ENCODE measurements around the gene CNIH3.
A peak's percentile ranks its signal among the peaks of the same experiment; 100 is the strongest.

The CNIH3 gene

GRCh38 chr1:224718470-224719053 is 102.4 kb downstream of the CNIH3 start:
- no peak for FAIRE-seq

DNA sequence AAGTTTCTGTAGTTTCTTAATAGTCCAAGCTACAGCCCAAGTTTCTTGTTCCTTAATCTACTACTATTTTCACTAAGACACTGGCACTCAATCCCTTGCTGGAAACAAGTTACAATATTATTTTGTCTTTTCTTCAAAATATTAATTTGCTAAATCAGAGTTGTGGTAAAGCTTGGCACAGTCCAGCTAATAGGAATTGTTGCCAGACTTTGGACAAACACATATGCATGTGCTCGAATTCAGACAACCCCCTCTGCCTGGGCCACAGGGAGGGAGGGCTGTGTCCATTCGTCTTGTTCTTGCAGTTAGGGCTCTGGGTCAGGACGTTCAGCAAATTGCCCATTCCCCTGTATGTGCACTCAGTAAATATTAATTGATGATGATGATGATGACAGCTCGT is 103.6 kb downstream of the CNIH3 start:
- DNase-seq (ENCODE audit: low spot score) (no peak), FAIRE-seq (no peak)

More at GRCh38 chr1:224718470-224719053, 102.4 kb downstream of the CNIH3 start:
- no peak for DNase-seq (ENCODE audit: low spot score)

GRCh38 chr1:224720216-224720615 is 104.1 kb downstream of the CNIH3 start:
- DNase-seq (ENCODE audit: low spot score) (no peak), FAIRE-seq (no peak)

- FAIRE-seq (no peak), DNase-seq (ENCODE audit: low spot score) (no peak)
Observed at GRCh38 chr1:224721000-224721399, 104.9 kb downstream of the CNIH3 start.

DNA sequence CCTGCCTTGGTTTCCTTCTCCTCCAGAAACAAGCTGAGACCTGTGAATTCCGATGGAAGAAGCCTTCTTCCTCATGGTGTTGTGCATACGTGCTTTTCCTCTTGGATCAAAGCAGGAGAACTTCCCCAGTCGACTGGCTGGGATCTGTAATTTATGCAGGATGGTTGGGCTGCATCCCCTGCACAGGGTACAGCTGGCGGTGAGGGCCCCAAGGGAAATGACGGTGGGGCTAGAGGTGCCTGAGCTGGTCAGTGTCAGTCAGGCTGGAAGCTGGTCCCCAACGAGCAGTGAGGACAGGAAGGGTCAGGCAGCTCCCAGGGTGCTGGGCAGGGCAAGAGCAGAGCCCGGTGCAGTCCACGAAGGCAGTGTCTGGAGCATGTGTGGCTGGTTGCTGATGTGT is 106.7 kb downstream of the CNIH3 start:
- no peak for FAIRE-seq
- no peak for DNase-seq (ENCODE audit: low spot score)

DNA sequence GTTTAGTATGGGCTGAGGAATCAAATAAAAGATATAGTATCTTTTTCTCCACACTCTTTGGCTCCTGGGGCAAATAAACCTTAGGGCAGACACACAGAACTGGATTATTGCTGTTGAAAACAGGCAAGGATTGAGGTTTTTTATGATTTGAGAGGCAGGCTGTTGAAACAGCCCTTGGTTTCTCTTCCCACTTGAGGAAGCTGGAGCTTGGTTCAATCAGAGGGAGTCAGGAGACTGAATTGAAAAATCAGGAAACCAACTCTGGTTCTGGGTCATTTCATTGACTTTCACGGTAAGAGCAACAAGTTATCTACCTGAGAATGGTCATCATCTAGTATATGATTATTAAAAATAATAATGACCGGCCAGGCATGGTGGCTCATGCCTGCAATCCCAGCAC is 108.4 kb downstream of the CNIH3 start:
- DNase-seq (ENCODE audit: low spot score) (no peak), FAIRE-seq (no peak)

DNA sequence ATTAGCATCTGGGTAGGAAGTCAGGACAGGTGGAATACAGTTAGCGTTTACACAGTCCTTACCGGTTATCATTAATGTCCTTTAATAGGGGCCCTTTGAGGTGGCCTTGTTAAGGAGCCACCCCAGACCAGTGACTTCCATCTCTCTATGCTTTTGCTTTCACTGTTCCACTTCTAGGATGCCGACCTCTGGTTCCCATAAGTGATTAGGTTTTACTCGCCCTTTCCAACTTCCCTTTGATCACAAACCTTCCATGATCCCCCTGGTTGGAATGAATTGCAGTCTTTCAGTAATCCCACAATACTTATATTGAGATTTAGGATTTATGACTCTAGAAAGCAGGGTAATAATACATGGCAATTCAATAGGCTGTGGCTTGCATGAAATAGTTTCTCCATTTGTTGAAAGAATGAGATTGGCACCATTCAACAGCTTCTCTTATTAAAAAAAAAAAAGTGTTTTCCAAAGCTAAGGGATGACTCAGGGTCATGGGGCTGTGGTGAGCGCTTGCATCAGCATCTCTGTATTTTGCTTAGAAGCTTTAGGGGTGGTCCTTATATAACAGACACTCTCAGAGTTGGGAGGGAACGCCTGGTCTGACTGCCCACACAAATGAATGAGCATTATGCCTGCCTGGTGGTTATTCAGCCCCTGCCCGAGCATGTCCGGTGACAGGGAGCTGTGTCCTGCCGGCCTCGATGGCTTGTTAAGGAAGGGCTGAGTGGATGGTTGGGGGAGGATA is 110.5 kb downstream of the CNIH3 start:
- DNase-seq (ENCODE audit: low spot score) (peak; percentile 74), FAIRE-seq (peak; percentile 67)

DNA sequence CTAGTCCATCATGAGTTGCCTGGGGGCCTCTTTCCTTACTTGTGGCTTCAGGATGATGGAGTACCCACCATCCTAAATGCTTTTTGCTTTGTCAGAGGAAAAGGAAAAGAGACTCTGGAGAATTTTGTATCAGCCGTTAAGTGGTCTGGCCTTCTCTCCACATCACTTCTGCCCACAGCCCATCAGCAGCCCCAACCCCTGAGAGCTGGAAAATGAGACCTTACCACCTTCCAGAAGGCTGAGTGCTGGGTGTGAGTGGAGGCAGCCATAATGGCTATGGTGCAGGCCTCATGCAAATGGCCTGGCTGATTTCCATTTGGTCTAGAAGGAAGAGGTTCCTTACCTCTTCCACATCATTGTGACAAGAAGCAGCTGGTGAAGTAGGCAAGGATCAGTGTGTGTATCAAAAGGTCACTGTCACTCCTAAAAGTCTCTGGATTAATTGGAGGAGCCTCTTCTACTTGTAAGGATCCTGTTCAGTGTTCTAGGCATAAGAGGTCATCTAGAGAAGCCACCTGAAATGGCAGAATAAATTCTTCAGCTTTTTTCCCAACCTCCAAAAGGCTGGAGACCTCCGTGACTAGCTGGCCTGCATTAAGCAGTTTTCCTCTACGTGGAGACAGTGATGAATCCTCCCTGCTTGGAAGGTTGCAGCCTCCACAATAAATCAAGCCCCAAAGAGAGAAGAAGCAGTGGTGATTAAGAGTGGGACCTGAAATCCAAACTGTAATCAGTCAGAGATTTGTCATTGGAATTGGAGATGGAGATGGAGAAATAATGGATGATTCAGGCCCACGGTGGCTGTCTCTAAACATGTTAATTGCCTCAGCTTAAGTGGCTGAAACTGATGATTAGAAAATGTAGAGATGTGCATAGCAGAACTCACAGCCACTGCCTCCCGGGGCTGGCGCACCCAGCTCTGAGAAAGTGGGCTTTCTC is 111.5 kb downstream of the CNIH3 start:
- no peak for FAIRE-seq
- DNase-seq (ENCODE audit: low spot score), result no peak

DNA sequence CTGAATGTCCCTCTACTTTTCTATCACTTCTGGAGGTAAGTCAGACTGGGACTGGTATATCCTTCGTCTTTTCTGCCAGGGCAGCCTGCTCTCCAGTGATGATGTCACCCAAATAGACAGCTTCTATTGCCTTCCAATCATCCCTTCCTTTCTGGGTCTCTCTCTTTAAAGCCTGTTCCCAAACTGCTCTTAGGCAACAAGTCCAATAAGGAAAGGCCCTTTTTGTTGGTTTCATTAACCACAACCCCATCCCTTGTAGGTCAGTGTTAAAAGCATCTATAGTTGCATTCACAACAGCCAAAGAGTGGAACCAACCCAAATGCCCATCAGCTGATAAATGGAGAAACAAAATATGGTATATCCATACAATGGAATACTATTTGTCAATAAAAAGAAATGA is 114.4 kb downstream of the CNIH3 start:
- FAIRE-seq, result no peak
- DNase-seq (ENCODE audit: low spot score), result no peak

- DNase-seq (ENCODE audit: low spot score) (no peak), FAIRE-seq (no peak)
Observed at GRCh38 chr1:224730965-224731364, 114.8 kb downstream of the CNIH3 start.

DNA sequence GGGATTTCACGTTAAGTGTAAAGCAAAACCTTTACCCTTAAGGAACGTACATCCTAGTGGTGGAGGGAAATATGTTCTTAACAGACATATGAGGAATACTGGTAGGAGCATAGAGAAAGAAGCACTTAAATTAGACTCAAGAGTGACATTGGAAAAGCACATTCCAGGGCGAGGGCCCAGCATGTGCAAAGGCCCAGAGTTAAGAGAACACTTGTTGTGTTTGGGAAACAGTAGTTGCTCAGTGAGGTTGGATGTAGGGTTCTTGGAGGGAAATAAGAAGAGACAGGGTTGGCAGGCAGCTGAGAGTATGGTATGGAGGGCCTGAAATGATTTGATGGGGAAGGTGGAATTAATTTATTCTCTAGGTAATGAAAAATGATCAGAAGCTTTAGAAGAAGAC is 115.5 kb downstream of the CNIH3 start:
- FAIRE-seq (no peak), DNase-seq (ENCODE audit: low spot score) (no peak)

GRCh38 chr1:224732377-224733026 is 116.4 kb downstream of the CNIH3 start:
- no peak for DNase-seq (ENCODE audit: low spot score)
- FAIRE-seq, result no peak

DNA sequence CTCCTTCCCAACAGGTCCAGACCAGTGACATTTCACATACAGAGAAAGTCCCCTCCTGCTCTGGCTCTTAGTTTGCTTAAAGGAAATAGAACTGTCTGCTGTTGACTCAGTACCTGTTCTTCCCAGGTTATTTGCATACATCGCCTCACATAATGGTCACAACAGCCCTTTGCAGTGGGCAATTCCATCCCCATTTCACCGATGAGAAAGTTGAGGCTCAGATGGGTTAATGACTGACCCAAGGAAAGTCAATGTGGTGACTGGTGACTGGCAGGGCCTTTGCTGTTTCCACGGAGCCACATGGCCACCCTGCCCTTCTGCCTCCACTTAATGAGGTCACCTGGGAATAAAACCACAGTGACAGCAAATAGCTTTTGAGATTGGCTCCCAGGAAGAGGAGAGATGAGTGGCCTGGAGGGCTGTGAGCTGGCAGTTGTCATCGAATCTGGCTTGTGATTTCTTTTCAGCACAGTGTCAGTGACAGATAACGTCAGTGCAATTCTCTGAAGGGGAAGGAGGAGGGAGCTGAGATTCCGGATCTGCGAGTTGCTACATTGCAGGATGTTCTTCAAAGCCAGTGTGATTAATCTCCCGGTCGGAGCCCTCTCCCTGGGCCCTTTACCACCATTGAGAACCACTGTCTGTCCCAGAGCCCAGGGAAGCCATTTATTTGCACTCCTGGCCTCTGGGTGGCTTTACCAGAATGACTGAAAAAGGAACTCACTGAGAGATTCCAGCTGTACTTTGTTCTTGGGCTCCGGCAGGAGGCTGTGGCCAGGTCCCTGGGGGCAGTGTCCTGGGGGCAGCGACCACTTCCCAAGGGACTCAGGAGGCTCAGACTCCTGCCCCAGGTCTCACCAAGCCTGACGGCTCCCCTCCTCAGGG is 117.2 kb downstream of the CNIH3 start:
- FAIRE-seq, result peak; percentile 81

DNA sequence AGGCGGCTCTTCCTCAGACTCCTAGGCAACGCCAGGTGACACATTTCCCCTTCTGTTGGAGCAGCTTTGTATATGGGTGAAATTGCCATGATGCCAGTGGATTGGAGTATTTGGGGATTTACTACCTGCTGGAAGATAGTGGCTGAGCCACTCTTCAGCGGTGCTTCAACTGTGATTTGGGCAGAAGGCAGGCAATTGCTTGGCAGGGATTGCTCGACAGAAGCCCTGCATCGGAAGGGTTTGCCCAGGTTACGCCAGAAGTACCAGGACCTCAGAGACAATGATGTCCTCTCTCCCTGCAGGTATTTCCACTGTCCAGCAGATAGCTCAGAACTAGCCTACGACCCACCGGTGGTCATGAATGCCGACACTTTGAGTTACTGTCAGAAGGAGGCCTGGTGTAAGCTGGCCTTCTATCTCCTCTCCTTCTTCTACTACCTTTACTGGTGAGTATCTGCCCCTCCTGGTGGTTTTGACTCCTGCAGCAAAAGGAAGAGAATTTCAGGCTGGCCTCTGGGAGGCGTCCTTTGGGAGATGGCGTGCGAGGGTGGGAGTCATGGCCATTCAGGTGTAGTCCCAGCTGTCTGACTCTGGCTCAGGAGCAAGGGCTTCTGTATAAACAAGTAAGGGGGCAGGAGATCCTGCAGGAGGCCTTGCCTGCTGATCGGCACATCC is 118.3 kb downstream of the CNIH3 start:
- DNase-seq (ENCODE audit: low spot score), result no peak
- FAIRE-seq, result no peak

More for the DNA sequence above, 117.2 kb downstream of the CNIH3 start:
- DNase-seq (ENCODE audit: low spot score), result peak; percentile 89

DNA sequence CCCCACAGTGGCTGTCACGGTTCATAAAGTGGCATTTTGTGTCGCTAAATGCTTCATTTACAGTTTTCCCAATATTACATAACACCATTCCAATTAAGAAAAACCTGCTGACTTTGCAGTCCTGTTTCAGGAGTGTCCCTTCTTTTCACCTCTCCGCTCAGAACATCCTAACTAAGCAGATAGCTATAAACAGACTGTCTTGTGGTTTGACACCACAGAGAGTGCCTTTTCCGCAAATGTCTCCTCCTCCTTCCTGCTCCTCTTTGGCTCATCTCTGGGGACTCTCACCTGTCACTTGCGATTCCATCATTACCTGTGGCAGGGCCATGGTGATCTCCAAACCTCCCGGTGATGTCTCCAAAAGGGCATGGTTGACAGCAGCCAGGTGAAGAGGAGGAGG is 119.0 kb downstream of the CNIH3 start:
- FAIRE-seq (no peak), DNase-seq (ENCODE audit: low spot score) (no peak)

- DNase-seq (ENCODE audit: low spot score) (no peak), FAIRE-seq (no peak)
Observed at GRCh38 chr1:224736619-224737352, 120.7 kb downstream of the CNIH3 start.

DNA sequence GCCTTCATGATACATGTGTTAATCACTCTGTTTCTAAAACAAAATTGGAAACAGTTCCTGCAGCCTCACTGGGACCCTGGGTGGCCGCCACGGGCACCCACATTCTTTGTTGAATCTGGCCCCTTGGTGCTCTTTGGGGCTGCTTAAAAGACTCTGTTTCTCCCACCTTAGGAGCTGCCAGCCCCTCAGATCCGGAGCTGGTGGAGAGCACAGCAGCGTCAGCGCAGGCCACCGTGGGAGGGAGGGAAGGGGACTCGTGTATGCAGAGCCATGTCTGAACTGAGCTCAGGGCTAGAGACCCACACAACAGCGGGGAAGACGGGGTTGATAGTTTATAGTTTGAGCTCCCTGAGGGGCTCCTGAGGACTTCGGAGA is 121.2 kb downstream of the CNIH3 start:
- FAIRE-seq (no peak), DNase-seq (ENCODE audit: low spot score) (no peak)

- DNase-seq (ENCODE audit: low spot score) (no peak), FAIRE-seq (no peak)
Observed at GRCh38 chr1:224739303-224739996, 123.3 kb downstream of the CNIH3 start.

Measured in RCC 7860 (cell line).